GM18870 (cell line): ENCODE results near the gene BDNF.
"Not testable (repeated sequence)": the region's sequence is repeated elsewhere in the genome, so short reads cannot be mapped to it uniquely, and the experiment has no call there.

Experiments
- ATAC-seq: cut with Tn5 transposase; IDR thresholded peaks from one replicate; pipeline ENCODE4 v1.9.1; 2021; ENCODE audit warnings: moderate library complexity; ENCODE audit not compliant: unreplicated experiment

The BDNF gene

GRCh38 chr11:27700351-27701301 is at the start of gene BDNF:
Gene BDNF (minus strand): TSS chr11:27700455. CDS start chr11:27658564, 41,891 bp downstream.
- ATAC-seq = no peak

- no peak for ATAC-seq
Observed at GRCh38 chr11:27740362-27741013, 40.2 kb upstream of the BDNF start.

GRCh38 chr11:27735281-27735680 is 35.0 kb upstream of the BDNF start:
- no peak for ATAC-seq

GRCh38 chr11:27731803-27732202 is 31.5 kb upstream of the BDNF start:
- not testable (repeated sequence) for ATAC-seq

GRCh38 chr11:27726981-27727380 is 26.7 kb upstream of the BDNF start:
- no peak for ATAC-seq

GRCh38 chr11:27723687-27724086 is 23.4 kb upstream of the BDNF start:
- ATAC-seq = no peak

- no peak for ATAC-seq
Observed at GRCh38 chr11:27722953-27723344, 22.7 kb upstream of the BDNF start.

GRCh38 chr11:27722117-27722952 is 22.1 kb upstream of the BDNF start:
- no peak for ATAC-seq

GRCh38 chr11:27721264-27722116 is 21.2 kb upstream of the BDNF start:
- ATAC-seq = no peak

GRCh38 chr11:27720277-27720830 is 20.1 kb upstream of the BDNF start:
- no peak for ATAC-seq

- ATAC-seq = no peak
Observed at GRCh38 chr11:27719546-27719925, 19.3 kb upstream of the BDNF start.

- ATAC-seq = no peak
Observed at GRCh38 chr11:27718863-27719545, 18.7 kb upstream of the BDNF start.

- no peak for ATAC-seq
Observed at GRCh38 chr11:27718346-27718862, 18.1 kb upstream of the BDNF start.

GRCh38 chr11:27717801-27718229 is 17.6 kb upstream of the BDNF start:
- no peak for ATAC-seq

- ATAC-seq = no peak
Observed at GRCh38 chr11:27717377-27717776, 17.1 kb upstream of the BDNF start.

- ATAC-seq = no peak
Observed at GRCh38 chr11:27716835-27717234, 16.6 kb upstream of the BDNF start.

- no peak for ATAC-seq
Observed at GRCh38 chr11:27716216-27716615, 16.0 kb upstream of the BDNF start.

- ATAC-seq = no peak
Observed at GRCh38 chr11:27711725-27712124, 11.5 kb upstream of the BDNF start.

GRCh38 chr11:27710536-27710935 is 10.3 kb upstream of the BDNF start:
- no peak for ATAC-seq
